Activated T-cell treated with anti-CD3 and anti-CD28 coated beads, Interleukin-2, amount 50 U/mL, for 24 hours (primary cell): Measurements from ENCODE around the gene IDH3B.

Experiments used
- DNase-seq: peaks from one replicate; pipeline ENCODE4 v3.0.0-alpha.2; 2020
- H3K27ac Mint-ChIP-seq: 2 replicates; pipeline ENCODE4 v1.8.0; 2020; ENCODE audit warnings: mild to moderate bottlenecking, mixed read lengths
- H3K27me3 Mint-ChIP-seq: 2 replicates; pipeline ENCODE4 v1.8.0; 2020; ENCODE audit warnings: mixed read lengths
- H3K36me3 Mint-ChIP-seq: 2 replicates; pipeline ENCODE4 v1.8.0; 2020; ENCODE audit warnings: low read depth, mixed read lengths
- H3K4me1 Mint-ChIP-seq: 2 replicates; pipeline ENCODE4 v1.8.0; 2020; ENCODE audit warnings: low read depth, mixed read lengths
- H3K4me3 Mint-ChIP-seq: 2 replicates; pipeline ENCODE4 v1.8.0; 2020; ENCODE audit warnings: mild to moderate bottlenecking, moderate library complexity, mixed read lengths
- H3K9me3 Mint-ChIP-seq: 2 replicates; pipeline ENCODE4 v1.8.0; 2020; ENCODE audit warnings: mixed read lengths

IDH3B gene

DNA sequence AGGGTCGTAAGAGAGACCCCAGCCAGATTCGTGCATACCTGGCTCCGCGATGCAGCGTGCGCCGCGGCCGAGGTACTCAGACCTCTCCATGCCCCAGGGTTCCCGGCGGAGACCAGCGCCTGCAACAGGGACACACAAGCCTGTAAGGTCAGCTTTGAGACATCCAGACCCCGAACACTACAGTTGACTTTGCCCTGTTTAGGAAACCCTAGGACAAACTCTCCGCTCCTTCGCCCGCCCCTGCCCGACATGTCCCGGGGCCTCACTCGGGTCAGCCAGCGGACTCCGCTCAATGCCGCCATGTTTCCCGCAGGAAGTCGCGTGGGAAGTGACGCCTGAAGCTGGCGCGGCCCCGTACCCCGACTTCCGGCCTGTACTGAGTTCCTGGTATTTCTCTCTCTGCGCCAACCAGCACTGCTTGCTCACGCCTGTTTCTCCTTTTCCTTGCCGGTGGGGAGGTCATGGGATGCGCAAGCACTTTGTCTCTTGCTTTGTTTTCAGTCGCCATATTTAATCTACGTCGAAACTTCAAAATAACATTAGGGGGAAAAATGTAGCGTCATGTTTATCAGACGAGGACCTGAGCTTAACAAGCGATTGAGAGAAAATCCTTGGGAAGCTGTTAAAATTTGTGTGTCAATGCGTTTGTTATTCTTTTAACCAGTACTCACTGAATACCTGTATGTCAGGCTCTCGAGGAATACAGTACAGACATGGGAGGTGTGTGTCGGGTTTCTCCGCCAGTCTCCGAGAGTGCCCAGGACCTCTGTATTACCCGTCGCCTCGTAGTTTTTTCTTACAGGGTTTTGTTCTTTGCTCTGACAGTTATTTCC, at the start of gene IDH3B:
Gene IDH3B, minus strand, starts transcription at position 330 of the 833 bp plus-strand sequence. Its CDS starts 28 bp downstream, at position 302.
- peaks cover 28% of the 10 kb centered on the region for H3K4me1 Mint-ChIP-seq
- H3K27ac Mint-ChIP-seq, result peak within 1 kb of the TSS; percentile 97
- H3K27me3 Mint-ChIP-seq, result no peaks in the 10 kb centered on the region
- peaks cover 47% of the 10 kb centered on the region for H3K36me3 Mint-ChIP-seq
- H3K9me3 Mint-ChIP-seq, result no peaks in the 10 kb centered on the region
- peak; percentile 94 for DNase-seq
- peak within 1 kb of the TSS; percentile 94 for H3K4me3 Mint-ChIP-seq

DNA sequence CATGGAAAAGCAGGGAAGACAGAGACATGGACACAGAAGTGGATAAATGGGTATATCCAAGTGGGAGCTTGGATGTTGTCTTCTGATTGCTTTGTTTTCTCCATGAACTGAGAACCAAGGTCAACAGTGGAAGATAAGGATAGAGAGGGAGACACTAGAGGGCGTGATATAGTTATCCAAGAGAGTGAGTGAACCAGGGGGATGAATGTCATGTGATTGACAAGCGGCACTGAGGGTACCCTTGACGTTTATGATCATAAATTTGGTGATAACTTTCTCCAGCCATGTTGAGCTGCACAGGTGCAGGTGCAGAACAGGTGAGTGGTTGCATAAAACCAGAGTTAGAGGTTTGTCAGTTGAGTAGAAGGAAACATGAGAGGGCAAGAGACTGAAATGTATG, 49.3 kb upstream of the IDH3B start:
- Mint-ChIP-seq H3K4me3 (no peak overlapping the region), H3K27ac (no peak overlapping the region), H3K9me3 (no peaks in the 10 kb centered on the region), H3K36me3 (no peaks in the 10 kb centered on the region), H3K27me3 (peaks cover 3% of the 10 kb centered on the region), H3K4me1 (no peaks in the 10 kb centered on the region)
- no peak for DNase-seq

DNA sequence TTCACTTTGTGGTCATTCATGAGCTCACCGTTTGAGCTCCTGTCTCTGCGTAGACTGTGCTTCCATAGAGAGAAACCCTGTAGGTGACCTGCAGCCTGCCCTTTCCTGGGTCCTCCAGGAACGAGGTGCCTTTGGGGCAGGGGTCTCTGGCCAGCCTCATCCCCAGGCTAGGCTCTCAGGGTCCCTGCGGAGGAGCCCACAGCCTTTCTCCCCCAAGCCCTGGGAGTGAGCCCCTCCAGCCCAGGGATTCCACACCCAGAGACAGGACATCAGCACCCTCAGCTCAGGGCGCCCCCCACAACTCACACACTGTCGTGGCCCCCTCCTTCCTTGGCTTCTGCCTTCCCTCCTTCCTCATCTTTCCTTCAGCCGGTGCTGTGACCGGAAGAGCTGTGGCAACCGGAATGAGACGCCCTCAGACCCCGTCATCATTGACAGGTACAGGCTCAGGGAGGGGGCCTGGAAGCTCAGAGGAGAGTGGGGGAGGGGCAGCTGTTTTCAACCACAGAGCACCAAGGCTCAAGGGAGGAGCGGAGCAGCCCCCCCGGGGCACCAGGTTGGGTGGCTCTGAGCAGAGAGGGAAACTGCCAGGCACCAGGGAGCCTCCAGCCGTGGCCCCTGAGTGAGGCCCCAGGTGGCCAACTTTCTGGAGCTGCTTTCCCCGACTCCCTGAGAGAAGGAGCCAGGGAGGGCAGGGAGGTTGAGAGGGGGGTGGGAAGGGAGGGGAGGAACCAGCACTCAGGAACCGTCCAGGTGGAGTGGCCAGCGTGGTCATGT, 45.4 kb upstream of the IDH3B start:
- no peak overlapping the region for H3K27ac Mint-ChIP-seq
- H3K9me3 Mint-ChIP-seq, result no peaks in the 10 kb centered on the region

DNA sequence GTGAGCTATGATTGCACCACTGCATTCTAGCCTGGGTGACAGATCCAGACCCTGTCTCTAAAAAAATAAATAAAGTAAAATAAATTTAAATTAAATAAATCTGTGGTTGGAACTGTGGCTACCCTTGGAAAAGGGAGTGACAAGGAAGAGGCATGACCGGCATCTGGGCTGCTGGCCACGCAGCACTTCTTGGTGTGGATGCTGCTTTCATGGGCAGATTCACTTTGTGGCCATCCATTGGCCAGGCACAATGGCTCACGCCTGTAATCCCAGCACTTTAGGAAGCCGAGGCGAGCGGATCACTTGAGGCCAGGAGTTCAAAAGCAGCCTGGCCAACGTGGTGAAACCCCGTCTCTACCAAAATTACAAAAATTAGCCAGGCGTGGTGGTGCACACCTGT, 44.6 kb upstream of the IDH3B start:
- Mint-ChIP-seq H3K27me3 (peaks cover 7% of the 10 kb centered on the region), H3K9me3 (no peaks in the 10 kb centered on the region), H3K4me1 (peaks cover 4% of the 10 kb centered on the region), H3K4me3 (no peak overlapping the region), H3K27ac (no peak overlapping the region), H3K36me3 (no peaks in the 10 kb centered on the region)
- no peak for DNase-seq

More for the DNA sequence above, 45.4 kb upstream of the IDH3B start:
- Mint-ChIP-seq H3K27me3 (peaks cover 7% of the 10 kb centered on the region), H3K36me3 (no peaks in the 10 kb centered on the region), H3K4me1 (peaks cover 4% of the 10 kb centered on the region), H3K4me3 (no peak overlapping the region)
- DNase-seq, result no peak

DNA sequence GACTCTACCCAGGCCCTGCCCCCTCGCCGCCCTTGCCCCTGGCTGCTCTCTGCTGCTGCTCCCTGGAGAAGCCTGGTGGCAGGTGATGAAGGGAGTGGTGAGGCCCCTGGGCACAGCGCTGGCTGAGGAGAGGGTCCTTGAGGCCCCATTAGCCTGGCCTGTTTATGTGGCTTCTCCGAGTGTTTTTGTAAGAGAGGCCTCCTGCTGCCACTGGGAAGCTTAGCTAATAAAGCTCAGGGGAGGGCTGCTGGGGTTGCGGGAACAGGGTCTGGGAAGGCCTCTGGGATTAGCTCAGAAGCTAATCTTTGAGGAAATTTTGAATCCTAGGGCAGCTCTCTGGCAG, 44.0 kb upstream of the IDH3B start:
- no peak for DNase-seq
- H3K4me1 Mint-ChIP-seq, result peaks cover 4% of the 10 kb centered on the region
- H3K9me3 Mint-ChIP-seq, result no peaks in the 10 kb centered on the region
- H3K27ac Mint-ChIP-seq, result no peak overlapping the region
- H3K27me3 Mint-ChIP-seq, result peaks cover 7% of the 10 kb centered on the region
- H3K4me3 Mint-ChIP-seq, result no peak overlapping the region
- H3K36me3 Mint-ChIP-seq, result no peaks in the 10 kb centered on the region

DNA sequence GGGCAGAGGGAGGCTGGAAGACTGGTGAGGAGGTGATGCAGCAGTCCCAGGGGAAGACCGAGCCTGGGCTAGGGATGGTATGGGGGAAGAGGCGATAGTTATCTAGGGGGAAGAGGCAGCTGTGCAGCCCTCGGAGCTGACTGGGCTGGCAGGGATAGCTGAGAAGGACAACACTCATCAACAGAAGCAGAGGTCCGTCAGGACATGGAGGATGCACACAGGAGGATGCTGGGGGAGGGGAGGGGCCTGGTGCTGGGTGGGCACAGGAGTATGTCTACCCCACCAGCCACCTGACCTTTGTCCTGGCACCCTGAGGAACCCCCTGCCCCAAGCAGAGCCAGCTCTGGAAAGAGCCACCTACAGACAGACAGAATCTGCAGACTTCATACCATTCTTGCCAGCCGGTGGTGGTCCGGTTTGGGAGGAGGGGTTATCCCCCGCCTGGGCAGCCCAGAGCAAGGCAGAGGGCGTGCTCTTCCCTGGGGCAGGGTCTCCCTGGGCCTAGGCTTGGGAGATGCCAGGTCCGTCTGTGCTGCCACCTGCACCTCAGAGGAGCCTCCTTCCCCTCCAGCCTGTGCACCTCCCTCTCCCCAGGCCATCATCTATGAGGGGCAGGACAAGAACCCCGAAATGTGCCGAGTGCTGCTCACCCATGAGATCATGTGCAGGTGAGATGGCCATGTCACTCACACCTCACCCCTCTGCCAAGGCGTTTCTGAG, 43.5 kb upstream of the IDH3B start:
- H3K9me3 Mint-ChIP-seq, result no peaks in the 10 kb centered on the region
- H3K27me3 Mint-ChIP-seq, result peaks cover 7% of the 10 kb centered on the region
- H3K4me3 Mint-ChIP-seq, result no peak overlapping the region
- H3K36me3 Mint-ChIP-seq, result no peaks in the 10 kb centered on the region
- no peak overlapping the region for H3K27ac Mint-ChIP-seq
- no peak for DNase-seq
- H3K4me1 Mint-ChIP-seq, result peaks cover 4% of the 10 kb centered on the region

DNA sequence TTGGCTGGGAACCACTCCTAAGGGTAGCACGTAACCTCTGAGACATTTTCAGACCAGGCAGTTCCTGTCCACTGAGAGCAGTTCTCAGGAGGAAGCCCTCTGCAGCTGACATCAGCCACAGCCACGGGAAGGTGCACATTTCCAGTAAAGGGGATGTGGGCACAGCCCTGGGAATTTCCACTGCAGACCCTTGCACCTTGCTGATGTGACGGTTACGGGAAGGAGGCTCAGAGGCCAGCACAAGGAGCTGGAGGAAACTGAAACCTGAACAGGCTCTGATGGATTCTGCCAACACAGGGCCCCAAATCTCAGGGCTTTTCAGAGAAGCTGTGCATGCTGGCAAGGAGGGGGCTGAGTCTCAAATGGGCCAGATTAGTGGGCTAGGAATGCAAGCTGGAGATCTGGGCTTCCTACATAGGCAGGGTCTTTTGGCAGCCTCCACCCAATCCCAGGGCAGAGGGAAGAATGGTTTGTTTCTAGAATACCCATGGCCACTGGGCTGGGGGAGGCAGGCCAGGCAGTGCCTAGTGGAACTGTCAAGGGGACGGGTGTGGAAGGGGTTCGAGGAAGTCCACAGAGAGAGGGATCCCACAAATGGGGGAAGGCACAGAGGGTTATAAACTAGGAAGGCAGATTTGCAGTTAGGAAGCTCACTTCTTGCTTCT, 42.8 kb upstream of the IDH3B start:
- Mint-ChIP-seq H3K9me3 (no peaks in the 10 kb centered on the region), H3K36me3 (no peaks in the 10 kb centered on the region), H3K27me3 (peaks cover 7% of the 10 kb centered on the region), H3K27ac (no peak overlapping the region), H3K4me1 (peaks cover 4% of the 10 kb centered on the region), H3K4me3 (no peak overlapping the region)
- DNase-seq, result no peak

DNA sequence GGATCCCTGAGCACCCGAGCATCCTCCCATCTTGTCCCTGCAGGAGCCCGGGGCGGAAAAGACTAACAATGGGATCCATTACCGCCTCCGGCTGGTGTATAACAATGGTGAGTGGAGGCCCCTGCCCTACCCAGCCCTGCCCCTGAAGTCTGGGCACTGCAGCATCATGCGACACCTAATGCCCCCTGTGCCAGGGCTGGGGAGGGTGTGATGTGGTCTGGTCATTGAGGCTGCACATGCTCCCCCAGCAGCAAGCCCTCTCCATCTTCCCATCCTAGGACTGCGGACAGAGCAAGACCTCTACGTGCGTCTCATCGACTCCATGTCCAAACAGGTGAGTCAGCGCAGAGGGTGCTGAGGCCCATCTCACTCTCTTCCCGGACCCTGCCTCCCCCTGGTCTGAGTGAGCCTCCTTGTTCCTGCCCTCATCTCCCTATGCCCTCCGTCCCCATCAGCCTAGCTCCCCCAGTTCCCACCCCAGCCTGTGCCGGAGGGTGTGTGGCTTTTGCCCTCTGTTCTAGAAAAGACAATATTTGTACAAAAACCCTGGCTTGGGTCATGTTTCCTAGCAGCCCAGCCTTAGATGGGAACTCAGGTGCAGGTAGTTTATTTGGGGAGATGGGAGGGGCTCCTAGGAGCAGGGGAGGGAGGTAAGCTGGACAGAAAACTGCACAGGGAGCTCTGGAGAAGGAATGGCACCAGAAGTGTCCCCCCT, 42.1 kb upstream of the IDH3B start:
- Mint-ChIP-seq H3K27me3 (peaks cover 7% of the 10 kb centered on the region), H3K4me3 (no peak overlapping the region), H3K9me3 (no peaks in the 10 kb centered on the region), H3K27ac (no peak overlapping the region), H3K4me1 (peaks cover 4% of the 10 kb centered on the region), H3K36me3 (no peaks in the 10 kb centered on the region)
- no peak for DNase-seq

DNA sequence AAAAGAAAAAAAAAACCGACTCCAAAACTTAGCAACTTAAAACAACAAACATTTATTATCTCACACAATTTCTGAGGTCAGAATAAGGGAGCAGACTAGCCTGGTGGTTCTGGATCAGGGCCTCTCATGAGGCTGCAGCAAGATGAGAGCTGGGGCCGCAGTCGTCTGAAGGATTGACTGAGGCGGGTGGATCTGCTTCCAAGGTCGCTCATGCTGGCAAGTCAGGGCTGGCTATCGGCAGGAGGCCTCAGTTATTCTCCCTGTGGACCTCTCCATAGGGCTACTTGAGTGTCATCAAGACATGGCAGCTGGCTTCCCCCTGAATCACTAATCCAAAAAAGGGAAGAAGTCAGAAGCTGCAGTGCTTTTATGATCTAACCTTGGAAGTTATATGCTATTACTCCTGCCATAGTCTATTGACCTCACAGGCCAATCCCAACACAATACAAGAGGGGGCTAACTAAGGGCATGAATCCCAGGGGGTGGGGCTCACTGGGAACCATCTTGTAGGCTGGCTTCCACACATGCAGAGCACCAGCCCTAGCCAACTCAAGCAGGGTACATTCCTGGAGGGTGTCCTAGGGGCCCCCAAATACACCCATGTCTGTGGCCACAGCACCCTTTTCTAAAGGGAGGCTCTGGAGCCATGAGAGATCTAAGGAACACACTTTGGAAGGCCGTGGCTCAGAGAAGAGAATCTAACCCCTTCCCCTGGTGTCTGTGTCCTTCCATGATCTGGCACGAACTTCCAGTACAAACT, 39.9 kb upstream of the IDH3B start:
- Mint-ChIP-seq H3K27ac (no peak overlapping the region), H3K27me3 (peaks cover 4% of the 10 kb centered on the region), H3K9me3 (no peaks in the 10 kb centered on the region), H3K4me3 (no peak overlapping the region), H3K36me3 (no peaks in the 10 kb centered on the region), H3K4me1 (peaks cover 4% of the 10 kb centered on the region)
- DNase-seq, result no peak

DNA sequence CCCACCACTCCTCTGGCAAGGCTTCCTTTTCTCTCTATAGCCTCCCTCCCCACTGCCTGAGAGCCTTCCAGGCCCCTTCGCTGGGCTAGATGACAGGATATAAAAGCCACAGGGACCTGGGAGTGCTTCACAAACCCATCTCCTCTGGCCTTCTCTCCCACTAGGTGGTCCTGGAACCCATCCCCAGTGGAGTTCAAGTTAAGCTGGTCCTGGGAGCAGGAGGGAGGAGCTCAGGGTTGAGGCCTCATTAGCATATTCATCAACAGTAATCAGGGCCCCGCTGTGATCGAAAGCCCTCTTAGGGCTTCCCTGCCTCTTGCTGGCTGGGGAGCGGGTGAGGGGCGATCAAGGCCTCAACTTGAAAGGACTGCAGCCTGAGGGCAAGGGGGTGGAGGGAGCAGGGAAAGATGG, 37.7 kb upstream of the IDH3B start:
- Mint-ChIP-seq H3K9me3 (no peaks in the 10 kb centered on the region), H3K4me1 (peaks cover 2% of the 10 kb centered on the region), H3K27me3 (peaks cover 8% of the 10 kb centered on the region), H3K27ac (no peak overlapping the region), H3K4me3 (no peak overlapping the region), H3K36me3 (no peaks in the 10 kb centered on the region)
- DNase-seq, result no peak

DNA sequence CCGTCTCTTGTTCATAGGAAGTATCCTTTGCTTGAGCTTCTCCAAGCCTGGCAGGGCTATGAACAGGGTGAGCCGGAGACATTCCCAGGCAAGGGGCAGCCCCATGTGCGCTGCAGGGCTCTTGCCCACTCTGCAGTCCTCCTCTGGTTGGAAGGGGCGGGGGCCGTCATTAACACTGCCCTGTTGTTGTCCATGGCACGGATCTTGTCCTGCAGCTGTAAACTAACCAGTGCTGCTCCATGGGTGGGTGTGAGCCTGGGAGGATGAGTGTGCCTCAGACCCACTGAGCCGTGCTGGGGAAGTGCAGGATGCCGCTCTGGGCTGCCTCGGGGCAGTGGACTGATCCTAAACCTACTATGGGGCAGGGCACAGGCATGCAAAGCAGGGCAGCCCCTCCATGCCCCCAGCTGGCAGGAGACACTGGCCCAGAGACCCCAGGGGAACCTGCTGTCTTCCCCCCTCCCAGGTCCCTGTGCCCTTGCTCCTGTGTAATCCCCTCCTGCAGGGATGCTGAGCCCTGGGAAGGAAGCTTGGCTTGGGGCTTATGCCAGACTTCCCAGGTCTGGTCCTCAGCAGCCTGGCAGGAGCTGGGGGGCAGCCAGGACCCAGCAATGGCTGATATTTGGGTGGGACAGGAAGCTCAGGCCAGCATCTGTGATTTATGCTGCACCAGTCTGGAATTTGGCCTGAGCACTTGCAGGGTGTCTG, 37.1 kb upstream of the IDH3B start:
- Mint-ChIP-seq H3K27me3 (peaks cover 9% of the 10 kb centered on the region), H3K9me3 (no peaks in the 10 kb centered on the region), H3K27ac (no peak overlapping the region), H3K4me1 (no peaks in the 10 kb centered on the region), H3K36me3 (no peaks in the 10 kb centered on the region), H3K4me3 (no peak overlapping the region)
- DNase-seq, result no peak

DNA sequence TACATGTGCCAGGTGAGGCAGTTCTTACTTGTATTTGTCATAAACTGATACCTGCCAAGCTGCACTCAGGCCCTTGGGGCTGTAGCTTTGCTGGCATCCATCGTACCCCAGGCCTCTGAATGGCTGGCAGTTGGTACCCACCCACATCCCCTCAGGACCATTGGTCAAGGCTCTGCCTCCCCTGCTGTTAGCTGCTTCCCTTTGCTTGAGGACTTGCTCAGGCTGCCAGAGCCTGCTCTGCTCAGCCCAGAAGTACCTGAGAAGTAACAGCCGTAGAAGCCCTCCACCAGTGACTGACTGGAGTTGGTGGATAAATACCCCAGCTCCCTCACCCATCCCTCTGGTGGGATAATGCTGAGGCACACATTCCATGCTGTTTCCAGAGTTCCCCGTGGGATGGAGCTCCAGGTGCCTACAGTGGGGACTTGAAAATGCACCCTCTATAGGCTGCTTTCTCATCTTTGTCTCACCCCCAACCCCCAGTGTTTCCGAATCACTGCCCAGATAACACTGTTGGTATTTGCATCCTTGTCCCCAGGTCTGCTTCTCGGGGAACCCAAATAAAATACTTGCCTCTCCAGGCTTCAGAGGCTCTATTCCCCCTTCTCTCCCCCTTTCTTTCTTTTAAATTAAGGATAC, 35.9 kb upstream of the IDH3B start:
- Mint-ChIP-seq H3K27me3 (peaks cover 20% of the 10 kb centered on the region), H3K36me3 (no peaks in the 10 kb centered on the region), H3K4me1 (no peaks in the 10 kb centered on the region), H3K4me3 (no peak overlapping the region), H3K9me3 (no peaks in the 10 kb centered on the region), H3K27ac (no peak overlapping the region)
- DNase-seq, result peak; percentile 22
